HG02870 (cell line): ENCODE results near the gene NOTCH2.
"Not testable (repeated sequence)": the region's sequence is repeated elsewhere in the genome, so short reads cannot be mapped to it uniquely, and the experiment has no call there.

Source experiments
- ATAC-seq: cut with Tn5 transposase; IDR thresholded peaks from one replicate; pipeline ENCODE4 v1.9.1; 2021; ENCODE audit warnings: mild to moderate bottlenecking, moderate library complexity; ENCODE audit not compliant: unreplicated experiment

The NOTCH2 gene

DNA sequence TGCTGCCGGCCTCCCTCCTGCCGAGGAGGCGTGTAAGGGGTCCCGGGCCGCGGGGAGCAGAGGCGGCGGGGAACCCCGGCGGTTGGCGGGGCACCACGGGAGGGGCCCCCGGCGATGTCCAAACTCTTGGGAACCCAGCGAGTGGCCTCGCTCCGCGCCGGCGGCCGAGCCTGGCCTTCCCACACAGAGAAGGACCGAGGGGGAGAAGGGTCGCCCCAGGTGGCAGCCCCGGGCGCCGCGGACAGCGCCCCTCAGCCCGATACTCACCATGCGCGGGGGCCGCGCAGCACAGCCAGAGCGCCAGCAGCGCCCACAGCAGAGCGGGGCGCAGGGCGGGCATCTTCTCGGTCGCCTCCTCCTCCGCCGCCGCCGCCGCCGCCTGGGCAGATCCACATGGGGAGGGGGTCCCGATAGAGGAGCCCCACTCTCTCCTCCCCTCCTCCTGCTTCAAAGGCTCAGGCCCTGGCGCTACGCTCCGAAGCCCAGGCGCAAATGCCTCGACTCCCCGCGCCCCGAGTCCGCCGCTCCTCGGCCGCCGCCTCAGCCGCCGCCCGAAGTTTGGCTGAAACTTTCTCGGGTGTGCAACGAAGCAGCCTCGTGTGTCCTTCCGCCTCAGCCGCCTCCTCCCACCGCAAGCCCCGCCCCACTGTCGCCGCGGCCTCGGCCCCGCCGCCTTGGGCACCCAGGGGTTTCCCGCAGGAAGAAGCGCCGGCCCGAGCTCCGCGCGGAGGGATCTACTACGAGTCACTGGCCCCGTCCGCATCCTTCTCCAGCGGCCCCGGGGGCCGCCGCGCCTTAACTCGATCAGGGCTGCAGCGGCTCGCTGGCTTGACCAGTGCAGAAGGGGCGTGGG, at the start of gene NOTCH2:
TSS of gene NOTCH2 (minus strand) at position 596 of the 853 bp plus-strand sequence. CDS start at position 340, 256 bp downstream.
- ATAC-seq, result peak; percentile 54

GRCh38 chr1:120117371-120118177, 48.1 kb upstream of the NOTCH2 start:
- ATAC-seq, result peak; percentile 64

DNA sequence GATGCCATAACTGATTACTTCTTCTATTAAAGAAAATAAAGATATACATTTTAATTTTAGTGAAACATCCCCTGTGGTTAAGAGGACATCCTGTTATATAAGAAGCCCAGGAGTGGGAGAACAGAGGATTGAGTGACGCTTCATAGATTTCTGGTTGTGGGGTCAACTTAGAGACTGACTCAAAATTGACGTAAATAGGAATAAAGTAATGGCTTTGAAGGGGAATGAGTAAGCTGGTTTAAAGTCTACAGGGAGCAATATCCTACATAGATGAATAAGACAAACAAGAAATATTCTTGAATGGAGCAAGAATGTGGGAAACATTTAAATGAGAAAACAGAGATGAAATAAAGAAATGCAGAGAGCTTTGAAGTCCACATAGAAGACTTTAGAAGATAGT, 46.6 kb upstream of the NOTCH2 start:
- not testable (repeated sequence) for ATAC-seq

GRCh38 chr1:120113134-120113533, 43.7 kb upstream of the NOTCH2 start:
- ATAC-seq, result not testable (repeated sequence)

DNA sequence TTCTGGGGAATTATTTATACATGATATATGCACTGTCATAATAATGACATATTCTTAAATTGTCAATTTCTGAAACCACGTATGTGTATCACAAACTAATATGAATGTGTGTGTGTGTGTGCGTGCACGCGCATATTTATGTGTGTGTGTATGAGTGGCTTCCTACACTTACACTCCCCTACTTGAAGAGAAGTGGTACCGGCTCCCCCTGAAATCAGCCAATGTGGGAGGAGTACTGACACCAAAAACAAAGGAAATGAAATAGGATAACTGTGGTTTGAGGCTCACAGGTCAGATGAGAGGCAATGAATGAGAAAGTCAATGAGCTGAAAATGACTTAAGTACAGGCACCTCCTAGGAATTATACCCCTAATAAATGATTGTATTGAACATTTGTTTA, 42.8 kb upstream of the NOTCH2 start:
- ATAC-seq, result not testable (repeated sequence)

DNA sequence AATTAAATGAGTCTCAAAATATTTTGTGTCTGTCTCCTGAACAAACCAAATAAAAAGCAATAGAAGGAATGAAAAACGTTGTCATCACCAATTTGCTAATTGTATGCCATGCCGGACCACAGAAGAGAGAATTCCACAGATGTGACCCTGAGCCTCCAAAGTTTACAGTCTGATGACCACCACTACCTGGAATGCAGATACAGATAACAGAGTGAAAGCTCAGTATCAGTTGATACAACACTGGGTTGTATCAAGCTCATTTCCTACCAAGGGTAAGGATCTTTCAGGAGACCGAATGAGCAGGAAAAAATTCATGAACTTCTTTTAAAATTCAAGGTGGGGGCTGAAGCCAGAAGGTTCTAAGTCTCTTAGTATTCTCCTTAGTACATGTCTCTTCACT, 42.3 kb upstream of the NOTCH2 start:
- not testable (repeated sequence) for ATAC-seq

- ATAC-seq, result not testable (repeated sequence)
Measured at GRCh38 chr1:120111008-120111407, 41.5 kb upstream of the NOTCH2 start.

DNA sequence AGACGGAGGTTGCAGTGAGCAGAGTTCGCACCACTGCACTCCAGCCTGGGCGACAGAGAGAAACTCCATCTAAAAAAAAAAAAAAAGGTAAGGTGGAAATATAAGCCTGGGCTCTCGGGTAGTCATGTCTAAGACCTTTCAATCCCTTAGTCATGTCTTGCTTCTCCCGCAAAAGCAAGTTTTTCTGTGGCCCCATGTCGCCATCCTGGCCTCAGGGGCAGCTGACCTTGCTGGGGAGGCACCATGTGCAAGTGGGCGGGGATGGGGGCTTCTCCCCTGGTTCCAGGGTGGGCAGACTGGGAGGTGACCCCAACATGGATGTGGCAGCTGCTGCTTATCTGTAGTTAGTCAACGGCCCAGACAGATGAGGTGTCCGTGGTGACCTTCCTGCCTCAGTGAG, 40.2 kb upstream of the NOTCH2 start:
- not testable (repeated sequence) for ATAC-seq

- ATAC-seq, result not testable (repeated sequence)
Measured at GRCh38 chr1:120109180-120109579, 39.7 kb upstream of the NOTCH2 start.

- not testable (repeated sequence) for ATAC-seq
Measured at GRCh38 chr1:120105288-120105687, 35.8 kb upstream of the NOTCH2 start.

GRCh38 chr1:120103768-120104167, 34.3 kb upstream of the NOTCH2 start:
- not testable (repeated sequence) for ATAC-seq

DNA sequence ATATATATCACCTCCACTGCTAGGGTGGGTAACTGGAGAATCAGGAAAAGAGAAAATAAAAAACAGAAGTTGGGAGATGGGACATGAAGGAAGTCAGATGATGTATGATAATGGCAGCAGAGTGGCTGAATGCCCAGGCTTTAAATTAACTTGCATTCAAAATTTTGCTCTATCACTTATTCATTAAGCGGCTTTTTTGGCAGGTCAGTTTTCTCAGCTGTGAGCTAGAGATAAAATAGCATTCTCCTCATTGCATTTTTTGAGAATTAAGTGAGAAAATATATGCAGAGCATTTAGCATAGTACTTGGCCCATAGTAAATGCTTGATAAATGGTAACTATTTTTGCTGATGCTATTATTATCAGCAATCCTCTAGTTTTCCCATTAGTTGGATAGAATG, 32.1 kb upstream of the NOTCH2 start:
- not testable (repeated sequence) for ATAC-seq

DNA sequence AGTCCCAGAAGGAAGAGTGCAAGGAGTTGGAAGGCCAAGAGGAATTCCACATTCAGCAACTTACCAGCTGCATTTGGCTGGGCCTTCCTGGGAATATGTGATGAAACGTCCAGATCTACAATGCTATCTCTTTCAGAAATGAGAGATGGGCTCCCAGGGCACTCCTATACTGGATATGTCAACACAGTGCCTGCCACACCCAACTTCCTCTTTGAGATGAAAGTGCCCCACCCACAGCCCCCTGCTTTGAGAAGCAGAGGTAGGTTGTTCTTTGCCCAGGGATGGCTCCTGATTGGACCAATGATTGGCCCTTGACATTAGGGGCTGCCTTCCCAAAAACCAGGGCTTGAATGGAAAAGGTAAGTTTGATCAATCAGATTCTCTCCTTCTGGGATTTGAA, 31.1 kb upstream of the NOTCH2 start:
- ATAC-seq, result not testable (repeated sequence)

- ATAC-seq, result not testable (repeated sequence)
Measured at GRCh38 chr1:120098986-120099759, 29.7 kb upstream of the NOTCH2 start.

- ATAC-seq, result not testable (repeated sequence)
Measured at GRCh38 chr1:120096981-120097545, 27.6 kb upstream of the NOTCH2 start.

- not testable (repeated sequence) for ATAC-seq
Measured at GRCh38 chr1:120093548-120094181, 24.2 kb upstream of the NOTCH2 start.

GRCh38 chr1:120092232-120093218, 23.1 kb upstream of the NOTCH2 start:
- ATAC-seq, result not testable (repeated sequence)

DNA sequence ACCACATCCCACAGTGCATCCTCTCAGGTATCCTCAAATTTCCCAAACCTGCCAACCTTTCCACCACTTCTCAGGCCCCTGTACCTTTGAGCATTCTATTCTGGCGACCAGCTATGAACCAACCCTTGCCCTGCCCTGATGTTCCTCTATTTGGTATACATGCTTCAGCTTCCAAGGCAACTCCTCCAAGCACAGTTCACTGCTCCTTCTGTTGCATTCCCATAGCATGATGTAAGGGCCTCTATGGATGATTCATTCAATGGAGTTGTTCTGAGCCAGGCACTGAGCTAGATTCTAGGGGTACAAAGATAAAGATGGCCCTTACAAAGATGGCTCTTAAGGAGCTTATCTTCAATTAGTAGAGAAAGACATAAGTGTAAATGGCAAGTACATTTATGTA, 21.4 kb upstream of the NOTCH2 start:
- not testable (repeated sequence) for ATAC-seq

DNA sequence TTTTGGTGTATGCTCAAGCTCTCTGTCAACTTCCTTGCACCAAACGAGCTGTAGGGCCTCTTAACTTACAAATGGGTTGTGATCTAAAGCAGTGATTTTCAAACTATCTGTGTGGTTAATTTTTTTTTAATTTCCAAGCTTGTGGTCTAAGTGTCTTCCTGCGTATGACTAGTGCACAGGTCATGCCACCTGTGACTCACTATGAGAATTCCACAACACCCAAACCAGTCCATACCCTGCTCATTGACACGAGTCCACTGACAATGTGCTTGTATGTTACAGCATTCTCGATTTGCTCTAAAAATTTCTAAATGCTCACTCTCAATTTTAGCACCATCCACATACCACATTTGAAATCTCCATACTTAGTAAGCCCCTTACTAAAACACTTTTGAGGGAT, 18.5 kb upstream of the NOTCH2 start:
- not testable (repeated sequence) for ATAC-seq
